ENCODE data around the gene TRMT112.

GRCh38 chr11:64295760-64296159, 21.6 kb downstream of the TRMT112 start:
- TF ChIP-seq POLR2A (IDR thresholded peaks at IDR 0.05; ENCODE audit: low read length): no peak
- no peak for TF ChIP-seq CTCF (IDR thresholded peaks at IDR 0.05)
- no peak for TF ChIP-seq MYC (IDR thresholded peaks at IDR 0.05; ENCODE audit: borderline replicate concordance, low read length)
- no peak for TF ChIP-seq MAX (IDR thresholded peaks at IDR 0.05)
- TF ChIP-seq RFX5 (IDR thresholded peaks at IDR 0.05): no peak
- TF ChIP-seq EP300 (IDR thresholded peaks at IDR 0.05): no peak
- TF ChIP-seq RAD21 (conservative IDR thresholded peaks at IDR 0.05 in 1 of 2, IDR thresholded peaks at IDR 0.05 in 1 of 2): no peak
- TF ChIP-seq REST (IDR thresholded peaks at IDR 0.05): no peak

All from A549 (cell line).